Hepatocyte (in vitro differentiated cells): ENCODE data around the gene LMTK2. TPM values are rescaled to one million over a fixed set of nuclear protein-coding genes. Genes with fewer than 3 reads are reported as not detected.

Experiments
- DNase-seq: peaks from one replicate; pipeline ENCODE4 v3.0.0-alpha.2; 2016; ENCODE audit warnings: low spot score
- H2AFZ ChIP-seq: fragments of 200-600 bp; sonication (generic); 2 replicates; pipeline ENCODE4 v1.6.0; 2016; ENCODE audit warnings: antibody characterized with exemption, mild to moderate bottlenecking
- H3K27ac ChIP-seq: fragments of 200-600 bp; sonication (generic); 2 replicates; pipeline ENCODE4 v1.5.1; 2016; ENCODE audit warnings: mild to moderate bottlenecking
- H3K27me3 ChIP-seq: fragments of 200-600 bp; sonication (generic); 2 replicates; pipeline ENCODE4 v1.6.1; 2016
- H3K36me3 ChIP-seq: fragments of 200-600 bp; sonication (generic); replicated peaks from 2 replicates; pipeline ENCODE4 v1.5.1; 2016; ENCODE audit warnings: low read depth; ENCODE audit not compliant: insufficient read depth
- H3K4me1 ChIP-seq: fragments of 200-600 bp; sonication (generic); 2 replicates; pipeline ENCODE4 v1.5.1; 2016; ENCODE audit warnings: mild to moderate bottlenecking, moderate library complexity; ENCODE audit not compliant: insufficient read depth
- H3K4me2 ChIP-seq: fragments of 200-600 bp; sonication (generic); 2 replicates; pipeline ENCODE4 v1.6.0; 2016
- H3K4me3 ChIP-seq: fragments of 200-600 bp; sonication (generic); 2 replicates; pipeline ENCODE4 v1.5.1; 2016; ENCODE audit warnings: mild to moderate bottlenecking
- H3K79me2 ChIP-seq: fragments of 200-600 bp; sonication (generic); 2 replicates; pipeline ENCODE4 v1.6.0; 2017; ENCODE audit warnings: mild to moderate bottlenecking
- H3K9me2 ChIP-seq: fragments of 200-600 bp; sonication (generic); replicated peaks from 2 replicates; pipeline ENCODE4 v1.6.0; 2017; ENCODE audit warnings: mild to moderate bottlenecking; ENCODE audit not compliant: insufficient read depth
- H3K9me3 ChIP-seq: fragments of 200-600 bp; sonication (generic); 2 replicates; pipeline ENCODE4 v1.5.1; 2016; ENCODE audit warnings: low read depth, mild to moderate bottlenecking
- H4K20me1 ChIP-seq: fragments of 200-600 bp; sonication (generic); 2 replicates; pipeline ENCODE4 v1.6.0; 2016; ENCODE audit warnings: mild to moderate bottlenecking; ENCODE audit not compliant: insufficient read depth, poor library complexity, severe bottlenecking
- CTCF ChIP-seq: fragments of 200-600 bp; sonication (generic); IDR thresholded peaks from 2 replicates; pipeline ENCODE4 v1.5.1; 2016; ENCODE audit warnings: antibody characterized with exemption, mild to moderate bottlenecking; ENCODE audit not compliant: poor library complexity
- EZH2 ChIP-seq: fragments of 200-600 bp; sonication (generic); IDR thresholded peaks from 2 replicates; pipeline ENCODE4 v1.6.1; 2016; ENCODE audit warnings: antibody characterized with exemption, mild to moderate bottlenecking, borderline replicate concordance
- EZH2phosphoT487 ChIP-seq: fragments of 200-600 bp; sonication (generic); IDR thresholded peaks from one replicate; pipeline ENCODE4 v1.6.1; 2018; ENCODE audit warnings: antibody characterized with exemption, mild to moderate bottlenecking, low read depth, moderate library complexity; ENCODE audit not compliant: unreplicated experiment, severe bottlenecking
- WGBS: methylation state at CpG from one replicate; pipeline ENCODE4 v1.1.6; 2016; ENCODE audit warnings: low lambda C conversion rate; ENCODE audit errors: missing lambda C conversion rate; 5-methylcytosine and 5-hydroxymethylcytosine counted together
- polyA plus RNA-seq: library from polyadenylated mRNA; unstranded; fragments of >200 nt; fragmentation: Nextera tagmentation; extraction: Ambion mirVana; gene quantifications from 2 replicates; pipeline ENCODE4 v1.2.1, GENCODE V29; 2016
- total RNA-seq: library from RNA; depleted of rRNA; stranded (reverse); fragments of >200 nt; gene quantifications from 2 replicates; pipeline ENCODE4 v1.2.3, GENCODE V29; 2014

The LMTK2 gene
- total and polyA plus RNA-seq, 2 experiments from 2014 or later: 5.0 to 13.1 TPM

GRCh38 chr7:98075801-98076200 lies 30.9 kb upstream of the LMTK2 start:
- Histone ChIP-seq H4K20me1 (no peaks in the 10 kb centered on the region), H3K4me1 (no peaks in the 10 kb centered on the region), H3K9me2 (no peaks in the 10 kb centered on the region), H3K27me3 (no peaks in the 10 kb centered on the region), H3K9me3 (no peaks in the 10 kb centered on the region), H3K4me2 (no peak overlapping the region), H2AFZ (no peak overlapping the region), H3K36me3 (no peaks in the 10 kb centered on the region), H3K79me2 (no peaks in the 10 kb centered on the region), H3K4me3 (no peak overlapping the region), H3K27ac (no peak overlapping the region)
- TF ChIP-seq EZH2phosphoT487: no peak
- no peak for TF ChIP-seq EZH2
- no peak for TF ChIP-seq CTCF
- no peak for DNase-seq
- 96% methylated on average over 2 of the region's 2 CpGs for WGBS

- Histone ChIP-seq H3K79me2 (no peaks in the 10 kb centered on the region), H3K4me2 (no peak overlapping the region), H2AFZ (no peak overlapping the region), H3K27ac (no peak overlapping the region), H3K4me1 (no peaks in the 10 kb centered on the region), H3K9me2 (no peaks in the 10 kb centered on the region), H3K9me3 (no peaks in the 10 kb centered on the region), H4K20me1 (no peaks in the 10 kb centered on the region), H3K27me3 (no peaks in the 10 kb centered on the region), H3K36me3 (no peaks in the 10 kb centered on the region), H3K4me3 (no peak overlapping the region)
- no peak for DNase-seq
- no peak for TF ChIP-seq EZH2phosphoT487
- no peak for TF ChIP-seq CTCF
- no peak for TF ChIP-seq EZH2
- 94% methylated on average over 3 of the region's 3 CpGs for WGBS
Measured at GRCh38 chr7:98077762-98078161, 28.9 kb upstream of the LMTK2 start.

GRCh38 chr7:98078197-98078870 lies 28.3 kb upstream of the LMTK2 start:
- no peaks in the 10 kb centered on the region for H3K9me2 ChIP-seq
- no peak overlapping the region for H3K27ac ChIP-seq
- no peaks in the 10 kb centered on the region for H3K79me2 ChIP-seq
- no peaks in the 10 kb centered on the region for H3K9me3 ChIP-seq
- WGBS: 86% methylated on average over 11 of the region's 11 CpGs
- TF ChIP-seq EZH2phosphoT487: no peak
- no peak for DNase-seq
- no peak overlapping the region for H2AFZ ChIP-seq
- H3K36me3 ChIP-seq: no peaks in the 10 kb centered on the region
- H4K20me1 ChIP-seq: no peaks in the 10 kb centered on the region
- no peaks in the 10 kb centered on the region for H3K4me1 ChIP-seq
- no peak overlapping the region for H3K4me2 ChIP-seq
- H3K27me3 ChIP-seq: no peaks in the 10 kb centered on the region
- H3K4me3 ChIP-seq: no peak overlapping the region

GRCh38 chr7:98079891-98080648 lies 26.6 kb upstream of the LMTK2 start:
- no peaks in the 10 kb centered on the region for H3K9me2 ChIP-seq
- no peak overlapping the region for H3K27ac ChIP-seq
- peaks cover 6% of the 10 kb centered on the region for H3K4me1 ChIP-seq
- WGBS: 71% methylated on average over 6 of the region's 6 CpGs
- DNase-seq: no peak
- no peaks in the 10 kb centered on the region for H3K79me2 ChIP-seq
- no peaks in the 10 kb centered on the region for H4K20me1 ChIP-seq
- H3K9me3 ChIP-seq: no peaks in the 10 kb centered on the region
- H3K4me2 ChIP-seq: no peak overlapping the region
- no peaks in the 10 kb centered on the region for H3K27me3 ChIP-seq
- no peak for TF ChIP-seq EZH2phosphoT487
- TF ChIP-seq EZH2: no peak
- no peak for TF ChIP-seq CTCF
- H3K4me3 ChIP-seq: no peak overlapping the region
- no peak overlapping the region for H2AFZ ChIP-seq
- H3K36me3 ChIP-seq: no peaks in the 10 kb centered on the region
